ENCODE data around the gene PLA2G6.

DNA sequence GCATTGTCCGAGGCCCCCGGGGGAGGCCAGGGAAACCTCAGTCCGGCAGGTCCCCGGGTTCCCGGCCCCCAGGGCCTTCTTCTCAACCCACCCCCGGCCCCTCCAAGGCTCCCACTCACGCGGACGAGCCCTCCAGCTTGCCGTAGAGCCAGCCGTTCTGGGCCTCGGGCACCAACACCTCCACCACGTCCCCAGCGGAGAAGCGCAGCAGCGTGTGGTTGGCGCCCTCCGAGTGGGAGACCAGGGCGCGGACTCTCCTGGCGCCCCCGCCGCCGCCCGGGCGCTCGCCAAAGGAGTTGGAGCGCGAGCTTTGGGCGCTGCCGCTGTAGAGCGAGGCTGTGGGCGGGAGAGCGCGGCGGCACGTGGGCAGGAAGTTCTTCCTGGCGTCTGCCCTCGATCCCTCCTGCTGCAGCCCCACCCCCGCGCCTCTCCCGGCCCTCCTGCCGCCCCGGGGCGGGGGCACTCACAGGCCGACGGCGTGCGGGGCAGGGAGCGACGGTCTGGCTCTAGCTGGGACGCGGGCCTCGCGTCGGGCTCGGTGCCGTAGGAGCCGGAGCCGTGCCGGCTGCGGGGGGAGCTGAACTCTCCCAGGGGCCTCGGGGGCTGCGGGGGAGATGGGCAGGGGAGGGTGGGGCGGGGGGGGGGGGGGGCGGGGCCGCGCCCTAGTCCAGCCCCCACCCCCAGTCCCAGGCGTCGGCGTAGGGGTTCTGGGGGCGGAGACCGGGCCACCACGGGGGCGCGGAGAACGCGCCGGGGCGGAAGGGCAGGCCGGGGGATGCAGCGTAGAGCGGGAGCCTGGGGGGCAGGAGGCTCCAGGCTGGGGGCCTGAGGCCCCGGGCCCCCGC, 92.8 kb downstream of the PLA2G6 start:
- TF ChIP-seq POLR2A (IDR thresholded peaks at IDR 0.05) (no peak), EP300 (IDR thresholded peaks at IDR 0.05; ENCODE audit: low read depth) (no peak), POLR2AphosphoS5 (IDR thresholded peaks at IDR 0.05) (no peak)
- TF ChIP-seq, protein P1, sequence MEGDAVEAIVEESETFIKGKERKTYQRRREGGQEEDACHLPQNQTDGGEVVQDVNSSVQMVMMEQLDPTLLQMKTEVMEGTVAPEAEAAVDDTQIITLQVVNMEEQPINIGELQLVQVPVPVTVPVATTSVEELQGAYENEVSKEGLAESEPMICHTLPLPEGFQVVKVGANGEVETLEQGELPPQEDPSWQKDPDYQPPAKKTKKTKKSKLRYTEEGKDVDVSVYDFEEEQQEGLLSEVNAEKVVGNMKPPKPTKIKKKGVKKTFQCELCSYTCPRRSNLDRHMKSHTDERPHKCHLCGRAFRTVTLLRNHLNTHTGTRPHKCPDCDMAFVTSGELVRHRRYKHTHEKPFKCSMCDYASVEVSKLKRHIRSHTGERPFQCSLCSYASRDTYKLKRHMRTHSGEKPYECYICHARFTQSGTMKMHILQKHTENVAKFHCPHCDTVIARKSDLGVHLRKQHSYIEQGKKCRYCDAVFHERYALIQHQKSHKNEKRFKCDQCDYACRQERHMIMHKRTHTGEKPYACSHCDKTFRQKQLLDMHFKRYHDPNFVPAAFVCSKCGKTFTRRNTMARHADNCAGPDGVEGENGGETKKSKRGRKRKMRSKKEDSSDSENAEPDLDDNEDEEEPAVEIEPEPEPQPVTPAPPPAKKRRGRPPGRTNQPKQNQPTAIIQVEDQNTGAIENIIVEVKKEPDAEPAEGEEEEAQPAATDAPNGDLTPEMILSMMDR (IDR thresholded peaks at IDR 0.05): no peak
